GM21515 (cell line): Measurements from ENCODE around the gene GRB7.
"Not testable (repeated sequence)": the region's sequence is repeated elsewhere in the genome, so short reads cannot be mapped to it uniquely, and the experiment has no call there.

ENCODE experiments used
- ATAC-seq: cut with Tn5 transposase; IDR thresholded peaks from one replicate; pipeline ENCODE4 v1.9.1; 2021; ENCODE audit not compliant: unreplicated experiment

GRB7 gene

DNA sequence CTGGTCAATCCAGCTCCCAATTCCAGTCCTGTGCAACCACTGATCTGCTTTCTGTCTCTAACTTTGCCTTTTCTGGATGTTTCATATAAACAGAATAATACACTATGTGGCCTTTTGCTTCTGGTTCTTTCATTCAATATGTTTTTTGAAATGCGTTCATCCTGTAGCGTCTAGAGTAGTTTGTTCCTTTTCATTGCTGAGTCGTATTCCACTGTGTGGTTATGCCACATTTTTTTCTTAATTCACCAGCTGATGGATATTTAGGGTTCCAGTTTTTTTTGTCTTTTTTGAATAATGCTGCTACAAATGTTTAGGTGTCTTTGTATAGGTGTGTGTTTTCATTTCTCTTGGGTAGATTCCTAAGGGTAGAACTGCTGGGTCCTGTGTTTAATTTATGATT is 5.2 kb upstream of the GRB7 start:
- ATAC-seq, result no peak

DNA sequence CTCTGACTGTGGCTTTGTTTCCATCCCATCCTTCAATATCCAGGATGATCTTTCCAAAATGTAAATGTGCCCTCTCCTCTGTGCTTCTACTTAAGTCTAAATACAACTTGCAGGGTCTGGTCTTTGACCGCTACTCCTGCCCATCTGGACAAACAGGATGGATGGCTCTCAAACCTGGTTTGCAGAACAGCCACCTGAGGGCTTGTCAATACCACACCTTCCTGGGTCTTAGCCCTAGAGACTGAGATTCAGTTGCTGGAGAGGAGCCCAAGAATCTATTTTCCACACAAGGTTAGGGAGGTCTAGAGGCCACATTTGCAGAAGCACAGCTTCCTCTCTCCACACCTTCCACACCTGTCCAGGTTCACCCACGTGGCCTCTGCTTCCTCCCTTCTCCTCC is 1.9 kb upstream of the GRB7 start:
- ATAC-seq, result no peak

DNA sequence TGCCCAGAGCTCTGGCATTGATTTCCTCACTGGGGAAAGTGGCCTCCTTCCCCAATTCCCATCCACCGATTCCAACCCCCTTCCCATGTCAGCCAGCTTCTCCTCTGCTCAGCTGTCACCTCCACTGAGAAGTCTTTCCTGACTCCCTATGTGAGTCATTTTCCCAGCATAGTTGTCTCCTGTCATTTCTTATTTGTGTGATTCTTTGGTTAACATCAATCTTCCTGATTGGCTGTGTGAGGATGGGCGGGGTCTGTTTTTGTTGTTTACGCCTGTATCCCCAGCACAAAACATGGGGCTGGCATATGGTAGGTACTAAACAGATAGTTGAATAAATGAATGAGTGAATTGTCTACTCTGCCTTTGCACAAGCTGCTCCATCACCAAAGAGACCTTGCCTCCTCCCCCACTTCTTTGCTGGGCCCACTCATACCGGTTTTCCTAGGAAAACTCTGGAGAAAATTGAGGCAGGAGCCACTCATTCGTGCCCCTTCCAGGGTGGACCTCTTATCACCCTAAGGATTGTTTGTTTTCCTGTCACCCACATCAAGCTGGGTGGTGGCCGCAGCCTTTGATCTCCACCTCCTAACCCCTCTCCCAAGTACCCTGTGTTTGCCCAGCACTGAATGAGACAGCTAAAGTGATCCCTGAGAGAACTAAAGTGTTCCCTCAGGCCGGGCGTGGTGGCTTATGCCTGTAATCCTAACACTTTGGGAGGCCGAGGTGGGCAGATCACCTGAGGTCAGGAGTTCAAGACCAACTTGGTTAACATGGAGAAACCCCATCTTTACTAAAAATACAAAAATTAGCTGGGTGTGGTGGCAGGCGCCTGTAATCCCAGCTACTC is 1.2 kb upstream of the GRB7 start:
- no peak for ATAC-seq

DNA sequence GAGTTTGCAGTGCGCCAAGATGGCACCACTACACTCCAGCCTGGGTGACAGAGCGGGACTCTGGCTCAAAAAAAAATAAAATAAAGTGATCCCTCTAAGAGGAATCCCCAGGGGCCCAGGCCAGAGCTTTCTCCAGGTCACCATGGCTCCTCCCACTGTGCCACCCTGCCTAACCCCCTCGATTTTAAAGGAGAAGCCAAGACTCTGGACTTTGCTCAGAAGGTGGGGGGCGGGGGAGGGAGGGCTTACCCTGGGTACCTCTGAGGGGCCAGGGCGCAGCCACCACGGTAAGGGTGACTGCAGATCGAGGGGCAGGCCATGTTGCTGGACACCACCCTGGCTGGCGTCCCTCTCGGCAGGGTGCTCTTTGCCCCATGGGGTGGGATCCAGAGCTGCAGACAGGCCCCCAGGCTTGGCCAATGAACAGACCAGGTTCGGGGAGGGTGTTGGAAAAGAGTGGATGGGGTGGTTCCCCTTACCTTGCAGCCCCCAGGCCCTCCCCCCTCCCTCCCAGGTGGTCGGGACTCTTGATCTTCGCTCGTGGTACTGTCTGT is 455 bp upstream of the GRB7 start:
- no peak for ATAC-seq

DNA sequence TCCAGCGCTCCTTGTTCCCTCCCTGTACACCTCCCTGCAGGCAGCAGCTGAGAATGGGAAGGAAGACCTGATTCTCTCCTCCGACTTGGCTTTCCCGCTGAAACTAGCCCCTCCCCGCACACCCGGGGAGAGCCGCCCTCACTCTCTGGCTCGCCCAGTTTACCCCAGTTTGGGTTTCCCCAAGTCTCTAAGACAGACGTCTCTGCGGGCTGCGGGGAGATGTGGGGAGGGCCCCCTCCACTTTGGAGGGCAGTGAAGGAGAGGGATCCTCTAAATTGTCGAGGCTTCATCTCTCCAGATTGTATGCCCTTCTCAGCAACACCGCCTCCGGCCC is 797 bp downstream of the GRB7 start:
- no peak for ATAC-seq

DNA sequence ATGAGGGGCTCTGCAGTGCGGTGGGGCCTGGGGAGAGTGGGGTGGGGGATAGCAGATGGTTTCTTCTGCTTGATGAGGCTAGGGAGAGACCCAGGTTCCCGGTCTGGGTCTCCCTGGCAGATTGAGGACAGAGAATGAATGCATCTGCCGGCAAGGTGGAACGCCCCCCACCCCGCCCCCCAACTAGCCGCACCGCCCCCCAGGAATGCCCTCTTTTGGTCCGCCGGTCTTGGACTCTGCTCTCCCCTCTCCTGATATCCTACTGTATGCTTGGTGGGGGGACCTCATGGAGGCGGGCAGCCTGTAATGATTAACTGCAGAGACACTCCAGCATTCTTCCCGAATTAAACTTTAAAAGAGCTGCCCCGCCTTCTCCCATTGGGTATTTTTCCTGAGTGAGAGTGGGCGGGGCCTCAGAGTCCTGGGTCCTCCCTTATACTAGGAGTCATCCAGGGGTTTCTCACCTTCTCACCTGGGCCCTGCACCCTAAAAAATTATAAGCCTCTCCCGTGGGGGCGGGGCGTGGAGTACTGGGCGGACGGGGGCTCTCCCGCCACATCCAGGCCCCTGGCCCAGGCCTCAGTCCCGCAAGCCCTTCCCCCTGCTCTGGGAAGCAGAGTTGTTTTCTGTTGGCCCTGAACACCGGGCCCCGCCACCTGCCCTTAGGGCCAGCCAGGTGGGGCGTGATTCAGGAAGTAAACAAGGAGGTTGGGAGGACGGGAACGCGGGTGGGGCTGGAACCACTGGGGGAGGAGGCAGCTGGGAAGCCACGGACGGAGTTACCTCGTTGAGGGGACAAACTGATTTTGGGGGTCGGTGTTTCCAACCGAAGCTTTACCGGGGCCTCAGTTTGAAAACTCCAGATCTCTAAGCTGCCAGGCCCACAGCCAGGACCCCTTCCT is 1.5 kb downstream of the GRB7 start:
- no peak for ATAC-seq

DNA sequence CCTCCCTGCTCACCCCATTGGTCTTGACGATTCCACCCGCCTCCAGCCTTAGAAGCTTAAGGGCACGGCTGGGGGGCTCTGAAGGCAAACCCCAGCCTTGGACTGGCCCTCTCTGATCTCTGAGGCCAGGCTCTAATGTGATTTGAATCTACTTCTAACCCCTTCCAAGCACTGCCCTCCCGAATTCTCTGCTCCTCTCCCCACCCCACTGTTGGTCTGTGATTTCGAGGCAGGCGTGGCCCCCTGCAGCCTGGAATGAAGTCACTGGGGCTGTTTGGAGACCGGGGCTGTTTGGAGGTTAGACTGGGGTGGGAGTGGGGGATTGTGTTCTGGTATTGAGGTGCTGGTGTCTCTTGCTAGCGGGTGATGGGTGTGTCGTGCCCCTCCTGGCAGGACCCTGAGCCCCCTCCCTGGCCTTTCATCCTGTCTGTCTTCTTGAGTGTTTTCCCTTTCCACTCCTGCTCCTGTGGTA is 2.2 kb downstream of the GRB7 start:
- no peak for ATAC-seq

DNA sequence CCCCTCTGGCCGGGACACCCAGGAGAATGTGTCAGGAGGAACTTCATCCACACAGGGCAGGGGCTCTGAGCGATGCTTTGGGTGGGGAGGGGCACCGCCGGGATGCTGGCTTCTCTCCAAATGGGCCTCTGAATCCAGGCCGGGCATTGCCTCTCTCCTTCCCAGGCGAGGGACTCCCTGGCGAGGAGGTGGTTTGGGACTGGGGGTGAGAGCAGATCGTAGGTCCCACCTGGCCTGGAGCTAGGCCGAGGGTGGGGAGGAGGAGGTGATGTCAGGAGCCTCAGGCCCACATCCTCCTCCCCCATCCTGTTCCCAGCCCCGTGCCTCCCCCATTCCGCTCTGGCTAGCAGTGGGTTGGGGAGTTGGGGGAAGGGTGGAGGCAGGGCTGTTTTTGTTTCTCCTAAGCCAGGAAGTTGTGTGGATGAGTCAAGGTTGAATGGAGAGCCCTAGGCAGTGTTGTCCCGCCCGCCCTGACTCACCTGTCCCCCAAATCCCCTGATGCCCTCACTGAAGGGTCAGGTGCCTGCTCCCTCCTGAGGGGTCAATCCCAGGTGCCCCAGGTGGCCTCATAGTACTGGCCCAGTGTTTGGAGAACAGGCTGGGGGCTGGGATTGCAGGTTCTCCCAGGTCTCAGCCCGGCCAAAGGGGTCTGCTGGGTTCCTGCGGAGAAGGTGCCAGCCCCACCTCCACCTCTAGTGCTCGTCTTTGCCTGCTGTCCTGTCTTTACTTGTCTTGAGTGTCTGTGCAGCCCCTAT is 2.8 kb downstream of the GRB7 start:
- no peak for ATAC-seq

DNA sequence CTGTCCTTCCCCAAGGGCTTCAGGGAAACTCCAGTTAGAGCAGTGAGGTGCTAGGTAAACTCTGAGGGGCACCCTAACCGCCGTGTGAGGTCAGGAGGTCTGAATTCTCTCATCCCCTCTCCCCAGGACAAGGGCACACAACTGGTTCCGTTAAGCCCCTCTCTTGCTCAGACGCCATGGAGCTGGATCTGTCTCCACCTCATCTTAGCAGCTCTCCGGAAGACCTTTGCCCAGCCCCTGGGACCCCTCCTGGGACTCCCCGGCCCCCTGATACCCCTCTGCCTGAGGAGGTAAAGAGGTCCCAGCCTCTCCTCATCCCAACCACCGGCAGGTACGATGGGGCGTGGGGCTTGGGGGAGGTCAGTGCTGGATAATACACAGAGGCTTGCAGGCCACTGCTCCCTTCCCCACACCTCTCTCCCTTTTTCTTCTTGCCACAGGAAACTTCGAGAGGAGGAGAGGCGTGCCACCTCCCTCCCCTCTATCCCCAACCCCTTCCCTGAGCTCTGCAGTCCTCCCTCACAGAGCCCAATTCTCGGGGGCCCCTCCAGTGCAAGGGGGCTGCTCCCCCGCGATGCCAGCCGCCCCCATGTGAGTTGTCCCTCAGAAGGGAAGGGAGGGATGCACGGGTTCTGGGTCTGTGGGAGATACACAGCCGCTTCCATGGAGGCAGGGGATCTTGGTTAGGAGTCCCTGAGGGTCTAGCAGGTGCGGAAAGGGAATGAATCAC is 4.6 kb downstream of the GRB7 start:
- no peak for ATAC-seq

DNA sequence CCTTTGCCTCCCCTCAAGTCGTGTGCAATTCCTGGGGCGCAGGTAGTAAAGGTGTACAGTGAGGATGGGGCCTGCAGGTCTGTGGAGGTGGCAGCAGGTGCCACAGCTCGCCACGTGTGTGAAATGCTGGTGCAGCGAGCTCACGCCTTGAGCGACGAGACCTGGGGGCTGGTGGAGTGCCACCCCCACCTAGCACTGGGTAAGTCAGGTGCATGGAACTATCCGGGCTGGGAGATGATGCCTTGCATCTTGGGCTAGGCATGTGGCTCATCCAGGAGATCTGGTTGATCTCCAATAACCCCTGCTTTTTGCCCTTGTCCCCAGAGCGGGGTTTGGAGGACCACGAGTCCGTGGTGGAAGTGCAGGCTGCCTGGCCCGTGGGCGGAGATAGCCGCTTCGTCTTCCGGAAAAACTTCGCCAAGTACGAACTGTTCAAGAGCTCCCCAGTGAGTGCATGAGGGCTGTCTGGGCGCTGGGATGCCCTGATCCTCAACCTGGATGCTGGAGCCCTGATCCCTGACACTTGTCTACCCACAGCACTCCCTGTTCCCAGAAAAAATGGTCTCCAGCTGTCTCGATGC is 5.2 kb downstream of the GRB7 start:
- no peak for ATAC-seq

DNA sequence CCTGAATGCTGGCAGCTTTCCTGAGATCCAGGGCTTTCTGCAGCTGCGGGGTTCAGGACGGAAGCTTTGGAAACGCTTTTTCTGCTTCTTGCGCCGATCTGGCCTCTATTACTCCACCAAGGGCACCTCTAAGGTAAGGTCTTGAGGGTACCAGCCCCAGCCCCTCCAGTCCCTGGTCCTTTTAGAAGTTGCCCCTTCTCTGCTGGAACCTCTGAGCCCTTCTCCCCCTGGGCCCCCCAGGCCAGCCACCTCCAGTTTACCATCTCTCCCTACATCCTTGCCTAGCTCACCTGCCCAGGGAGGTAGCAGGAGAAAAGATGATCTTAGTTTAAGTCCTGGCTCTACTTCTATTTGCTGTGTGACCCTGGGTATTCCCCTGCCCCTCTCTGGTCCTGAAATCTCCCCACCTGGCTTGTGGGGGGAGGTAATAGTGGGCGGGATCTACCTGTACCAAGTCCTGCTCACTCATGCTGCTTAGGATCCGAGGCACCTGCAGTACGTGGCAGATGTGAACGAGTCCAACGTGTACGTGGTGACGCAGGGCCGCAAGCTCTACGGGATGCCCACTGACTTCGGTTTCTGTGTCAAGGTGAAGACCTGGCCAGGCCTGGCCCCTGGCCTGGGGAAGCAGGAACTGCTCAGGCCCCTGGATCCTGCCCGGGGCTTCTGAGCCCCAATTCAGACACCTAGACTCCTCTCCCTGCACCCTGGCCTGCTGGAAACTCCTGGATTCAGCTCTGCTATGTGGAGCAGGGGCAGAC is 6.5 kb downstream of the GRB7 start:
- ATAC-seq, result no peak

DNA sequence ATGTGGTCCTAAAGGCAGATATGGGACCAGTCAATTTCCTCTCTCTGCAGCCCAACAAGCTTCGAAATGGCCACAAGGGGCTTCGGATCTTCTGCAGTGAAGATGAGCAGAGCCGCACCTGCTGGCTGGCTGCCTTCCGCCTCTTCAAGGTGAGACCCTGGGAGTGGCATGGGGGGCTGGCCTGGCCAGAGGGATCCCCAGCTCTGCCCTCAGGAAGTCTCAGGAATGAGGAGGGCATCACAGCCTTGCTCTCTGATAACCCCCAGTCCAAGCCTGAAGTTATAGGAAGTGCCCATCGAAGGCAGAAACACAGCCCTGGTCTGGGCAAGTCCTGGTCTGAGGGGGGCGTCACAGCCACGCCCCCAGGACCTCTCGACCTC is 7.1 kb downstream of the GRB7 start:
- no peak for ATAC-seq

DNA sequence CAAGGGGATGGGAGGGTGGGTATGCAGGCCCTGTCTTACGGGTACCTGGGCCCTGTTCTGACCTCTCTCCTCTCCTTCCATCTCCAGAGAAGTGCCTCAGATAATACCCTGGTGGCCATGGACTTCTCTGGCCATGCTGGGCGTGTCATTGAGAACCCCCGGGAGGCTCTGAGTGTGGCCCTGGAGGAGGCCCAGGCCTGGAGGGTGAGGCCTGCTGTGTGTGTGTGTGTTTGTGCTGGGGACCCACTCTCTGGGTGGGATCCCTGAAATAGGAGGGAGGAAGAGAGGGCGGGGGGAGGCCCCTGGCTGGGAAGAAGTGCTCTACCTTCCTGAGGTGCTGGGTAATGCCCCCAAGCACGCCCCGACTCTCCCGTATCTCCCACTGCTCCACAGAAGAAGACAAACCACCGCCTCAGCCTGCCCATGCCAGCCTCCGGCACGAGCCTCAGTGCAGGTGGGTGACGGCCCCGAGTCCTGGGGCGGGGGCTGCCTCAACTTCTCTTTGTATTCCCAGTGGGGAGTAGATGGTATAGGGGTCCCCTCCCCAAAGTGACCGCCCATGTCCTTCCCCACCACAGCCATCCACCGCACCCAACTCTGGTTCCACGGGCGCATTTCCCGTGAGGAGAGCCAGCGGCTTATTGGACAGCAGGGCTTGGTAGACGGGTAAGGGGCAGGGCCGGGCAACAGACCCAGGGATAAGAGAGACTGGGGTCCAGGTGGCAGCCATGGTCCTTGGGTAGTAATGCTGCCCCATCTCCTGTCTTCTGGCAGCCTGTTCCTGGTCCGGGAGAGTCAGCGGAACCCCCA is 7.8 kb downstream of the GRB7 start:
- ATAC-seq, result no peak

DNA sequence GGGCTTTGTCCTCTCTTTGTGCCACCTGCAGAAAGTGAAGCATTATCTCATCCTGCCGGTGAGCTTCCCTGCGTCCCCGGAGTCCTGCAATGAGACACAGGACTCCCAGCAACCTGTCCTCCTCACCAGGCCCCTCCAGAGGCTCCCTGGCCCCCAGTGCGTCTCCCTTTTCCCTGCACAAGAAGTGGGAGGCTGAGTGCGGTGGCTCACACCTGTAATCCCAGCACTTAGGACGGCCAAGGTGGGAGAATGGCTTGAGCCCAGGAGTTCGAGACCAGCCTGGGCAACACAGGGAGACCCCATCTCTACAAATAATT is 8.4 kb downstream of the GRB7 start:
- no peak for ATAC-seq

DNA sequence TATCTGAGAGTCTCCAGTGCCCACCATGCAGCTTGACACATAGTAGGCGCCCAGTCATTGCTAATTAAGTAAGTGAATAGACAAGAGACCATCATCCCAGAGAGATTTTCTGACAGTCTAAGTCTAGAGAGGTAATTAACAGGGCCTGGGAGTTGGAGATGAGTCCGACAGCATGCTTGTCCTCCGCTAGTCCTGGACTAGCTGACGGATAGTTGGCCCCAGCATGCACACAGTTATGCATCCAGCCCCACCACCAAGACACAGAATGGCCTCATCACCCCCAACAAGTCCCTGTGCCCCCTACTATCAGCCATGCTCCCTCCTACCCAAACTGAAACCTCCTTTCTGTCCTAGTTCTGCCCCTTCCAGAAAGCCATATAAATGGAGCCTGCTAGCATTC is 10.0 kb downstream of the GRB7 start:
- ATAC-seq, result no peak

DNA sequence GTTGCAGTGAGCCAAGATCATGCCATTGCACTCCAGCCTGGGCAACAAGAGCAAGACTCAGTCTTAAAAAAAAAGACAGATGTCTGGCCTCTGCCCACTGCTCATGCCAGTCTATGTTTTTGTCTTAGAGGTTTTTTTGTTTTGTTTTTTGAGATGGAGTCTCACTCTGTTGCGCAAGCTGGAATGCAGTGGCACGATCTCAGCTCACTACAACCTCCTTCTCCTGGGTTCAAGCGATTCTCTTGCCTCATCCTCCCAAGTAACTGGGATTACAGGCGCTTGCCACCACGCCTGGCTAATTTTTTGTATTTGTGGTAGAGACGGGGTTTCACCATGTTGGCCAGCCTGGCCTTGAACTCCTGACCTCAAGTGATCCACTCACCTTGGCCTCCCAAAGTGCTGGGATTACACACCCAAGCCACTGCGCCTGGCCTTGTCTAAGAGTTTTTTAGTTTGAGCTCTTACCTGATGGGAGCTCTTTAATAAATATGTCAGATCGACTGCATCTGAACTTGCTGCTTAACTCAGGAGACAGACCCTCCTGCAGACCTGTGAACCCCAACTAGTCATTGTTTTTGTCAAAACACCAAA is 10.8 kb downstream of the GRB7 start:
- not testable (repeated sequence) for ATAC-seq

DNA sequence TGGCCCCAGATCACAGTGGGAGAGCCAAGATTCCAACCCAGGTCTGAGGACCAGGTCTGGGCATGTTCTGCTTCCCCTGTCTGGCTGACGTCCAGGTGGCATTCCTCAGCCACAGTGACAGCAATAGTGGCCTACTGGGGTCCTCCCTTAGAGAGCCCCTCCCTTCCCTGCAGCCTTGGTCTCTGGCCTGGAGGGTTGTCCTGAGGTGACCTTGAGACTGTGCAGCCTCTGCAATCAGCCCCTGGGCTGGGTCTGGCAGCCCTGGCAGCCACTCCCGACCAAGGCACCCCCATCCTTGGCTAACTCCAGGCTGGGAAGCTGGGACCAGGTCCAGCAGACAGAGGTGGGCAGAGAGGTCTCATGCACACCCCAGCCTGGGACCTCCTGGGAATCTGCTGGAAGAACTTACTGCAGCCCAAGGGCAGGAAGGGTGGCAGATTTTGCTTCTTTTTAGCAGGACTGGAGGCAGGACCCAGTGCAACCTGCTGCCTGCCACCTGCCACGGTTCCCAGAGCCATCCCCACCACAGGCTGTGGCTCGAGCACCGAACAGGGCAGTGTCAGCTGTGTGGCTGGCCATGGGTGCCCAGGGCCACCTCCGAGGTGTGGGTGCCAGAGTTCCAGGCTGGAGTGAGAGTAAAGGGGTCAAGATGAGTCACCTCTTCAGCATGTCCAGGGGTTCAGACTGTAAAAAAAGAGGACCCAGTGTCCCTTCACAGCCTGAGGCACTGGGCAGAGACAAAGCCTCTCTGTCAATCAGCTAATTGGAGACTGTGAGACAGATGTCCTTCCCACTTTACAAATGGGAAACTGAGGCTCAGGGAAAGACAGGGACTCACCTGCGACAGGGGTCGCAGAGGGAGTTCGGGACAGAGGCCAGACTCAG is 12.6 kb downstream of the GRB7 start:
- ATAC-seq, result no peak
